GM19397 (cell line): ENCODE data around the gene FGF19.

ENCODE experiments used
- ATAC-seq: cut with Tn5 transposase; IDR thresholded peaks from one replicate; pipeline ENCODE4 v1.9.1; 2021; ENCODE audit warnings: mild to moderate bottlenecking, moderate library complexity; ENCODE audit not compliant: unreplicated experiment

FGF19 gene

GRCh38 chr11:69703768-69704507 lies at the start of gene FGF19:
TSS of gene FGF19 (minus strand) at chr11:69704022. CDS start at chr11:69703876, 146 bp downstream.
- no peak for ATAC-seq

- no peak for ATAC-seq
Observed at GRCh38 chr11:69752890-69753289, 49.1 kb upstream of the FGF19 start.

- no peak for ATAC-seq
Observed at GRCh38 chr11:69750875-69751597, 47.2 kb upstream of the FGF19 start.

GRCh38 chr11:69750108-69750850 lies 46.5 kb upstream of the FGF19 start:
- ATAC-seq = no peak

GRCh38 chr11:69748637-69749036 lies 44.8 kb upstream of the FGF19 start:
- no peak for ATAC-seq

GRCh38 chr11:69746752-69747742 lies 43.2 kb upstream of the FGF19 start:
- ATAC-seq = no peak

GRCh38 chr11:69746140-69746539 lies 42.3 kb upstream of the FGF19 start:
- ATAC-seq = no peak

- no peak for ATAC-seq
Observed at GRCh38 chr11:69745201-69745600, 41.4 kb upstream of the FGF19 start.

GRCh38 chr11:69744435-69744834 lies 40.6 kb upstream of the FGF19 start:
- ATAC-seq = no peak

GRCh38 chr11:69734841-69735240 lies 31.0 kb upstream of the FGF19 start:
- ATAC-seq = no peak

- no peak for ATAC-seq
Observed at GRCh38 chr11:69734367-69734766, 30.5 kb upstream of the FGF19 start.

GRCh38 chr11:69732910-69733309 lies 29.1 kb upstream of the FGF19 start:
- ATAC-seq = no peak

- ATAC-seq = no peak
Observed at GRCh38 chr11:69731110-69731509, 27.3 kb upstream of the FGF19 start.

- no peak for ATAC-seq
Observed at GRCh38 chr11:69730500-69730899, 26.7 kb upstream of the FGF19 start.

GRCh38 chr11:69729252-69729651 lies 25.4 kb upstream of the FGF19 start:
- no peak for ATAC-seq

- ATAC-seq = no peak
Observed at GRCh38 chr11:69727266-69727665, 23.4 kb upstream of the FGF19 start.

- ATAC-seq = no peak
Observed at GRCh38 chr11:69726481-69726880, 22.7 kb upstream of the FGF19 start.

GRCh38 chr11:69726019-69726418 lies 22.2 kb upstream of the FGF19 start:
- ATAC-seq = no peak

- no peak for ATAC-seq
Observed at GRCh38 chr11:69721745-69722144, 17.9 kb upstream of the FGF19 start.

GRCh38 chr11:69721106-69721505 lies 17.3 kb upstream of the FGF19 start:
- ATAC-seq = no peak
